Endodermal cell (in vitro differentiated cells): Measurements from ENCODE around the gene EID2B. TPM values are rescaled to one million over a fixed set of nuclear protein-coding genes. Genes with fewer than 3 reads are reported as not detected.

ENCODE experiments used
- DNase-seq: peaks from one replicate; pipeline ENCODE4 v3.0.0-alpha.2; 2017
- H3K27ac ChIP-seq: 2 replicates; pipeline ENCODE4 v1.5.1; 2013; ENCODE audit warnings: mild to moderate bottlenecking, low read depth, low read length, moderate library complexity
- H3K27me3 ChIP-seq: 2 replicates; pipeline ENCODE4 v1.6.1; 2013; ENCODE audit warnings: mild to moderate bottlenecking, low read length, moderate library complexity; ENCODE audit not compliant: insufficient read depth, control insufficient read depth, poor library complexity, severe bottlenecking
- H3K36me3 ChIP-seq: 2 replicates; pipeline ENCODE4 v1.7.0; 2013; ENCODE audit warnings: mild to moderate bottlenecking, low read length, moderate library complexity; ENCODE audit not compliant: control insufficient read depth, insufficient read depth
- H3K4me1 ChIP-seq: one replicate; pipeline ENCODE4 v1.7.0; 2013; ENCODE audit warnings: low read length; ENCODE audit not compliant: control insufficient read depth, insufficient read depth
- H3K4me3 ChIP-seq: 2 replicates; pipeline ENCODE4 v1.5.1; 2013; ENCODE audit warnings: mild to moderate bottlenecking, low read length, moderate library complexity
- H3K9ac ChIP-seq: 2 replicates; pipeline ENCODE4 v1.6.1; 2013; ENCODE audit warnings: mild to moderate bottlenecking, low read length, moderate library complexity; ENCODE audit not compliant: poor library complexity, severe bottlenecking; ENCODE audit errors: extremely low read depth
- H3K9me3 ChIP-seq: 2 replicates; pipeline ENCODE4 v1.6.1; 2013; ENCODE audit warnings: mild to moderate bottlenecking, low read length, moderate library complexity; ENCODE audit not compliant: control insufficient read depth
- H3K27ac Mint-ChIP-seq: 2 replicates; pipeline ENCODE4 v1.8.0; 2020; ENCODE audit warnings: mixed read lengths
- H3K27me3 Mint-ChIP-seq: 2 replicates; pipeline ENCODE4 v1.8.0; 2021; ENCODE audit warnings: mild to moderate bottlenecking, mixed read lengths; ENCODE audit not compliant: insufficient read depth
- H3K36me3 Mint-ChIP-seq: 2 replicates; pipeline ENCODE4 v1.8.0; 2020; ENCODE audit warnings: low read depth, mixed read lengths
- H3K4me1 Mint-ChIP-seq: 2 replicates; pipeline ENCODE4 v1.8.0; 2020; ENCODE audit warnings: mixed read lengths
- H3K4me3 Mint-ChIP-seq: 2 replicates; pipeline ENCODE4 v1.8.0; 2020; ENCODE audit warnings: mild to moderate bottlenecking, moderate library complexity, mixed read lengths
- H3K9me3 Mint-ChIP-seq: 2 replicates; pipeline ENCODE4 v1.8.0; 2020; ENCODE audit warnings: mild to moderate bottlenecking, mixed read lengths
- WGBS, 2 experiments: methylation state at CpG; one replicate each; pipeline versions ENCODE4 v1.1.5 to v1.1.7; 2013; ENCODE audit warnings: missing lambda C conversion rate in 2 of 2, mixed read lengths in 1 of 2; ENCODE audit not compliant: insufficient coverage in 1 of 2, insufficient read length in 1 of 2; 5-methylcytosine and 5-hydroxymethylcytosine counted together
- total RNA-seq, 2 donors: library from RNA; stranded (reverse); fragmentation: NEBNext Ultra II Directional in 1 of 2; extraction: Animal tissue kit (Norgen Biotek cat#: 25700) in 1 of 2; gene quantifications; 2 replicates in 1 of 2; 3 replicates in 1 of 2; pipeline ENCODE4 v1.2.1, GENCODE V29; 2021
- TF ChIP-seq, protein P1 (sequence below): fragments of 200-600 bp; sonication (generic); conservative IDR thresholded peaks from 2 replicates; pipeline ENCODE4 v1.5.0; 2021; ENCODE audit warnings: antibody characterized with exemption, mild to moderate bottlenecking

The EID2B gene
- total RNA-seq, 2 donors from 2014 or later: 1.2 to 3.8 TPM

DNA sequence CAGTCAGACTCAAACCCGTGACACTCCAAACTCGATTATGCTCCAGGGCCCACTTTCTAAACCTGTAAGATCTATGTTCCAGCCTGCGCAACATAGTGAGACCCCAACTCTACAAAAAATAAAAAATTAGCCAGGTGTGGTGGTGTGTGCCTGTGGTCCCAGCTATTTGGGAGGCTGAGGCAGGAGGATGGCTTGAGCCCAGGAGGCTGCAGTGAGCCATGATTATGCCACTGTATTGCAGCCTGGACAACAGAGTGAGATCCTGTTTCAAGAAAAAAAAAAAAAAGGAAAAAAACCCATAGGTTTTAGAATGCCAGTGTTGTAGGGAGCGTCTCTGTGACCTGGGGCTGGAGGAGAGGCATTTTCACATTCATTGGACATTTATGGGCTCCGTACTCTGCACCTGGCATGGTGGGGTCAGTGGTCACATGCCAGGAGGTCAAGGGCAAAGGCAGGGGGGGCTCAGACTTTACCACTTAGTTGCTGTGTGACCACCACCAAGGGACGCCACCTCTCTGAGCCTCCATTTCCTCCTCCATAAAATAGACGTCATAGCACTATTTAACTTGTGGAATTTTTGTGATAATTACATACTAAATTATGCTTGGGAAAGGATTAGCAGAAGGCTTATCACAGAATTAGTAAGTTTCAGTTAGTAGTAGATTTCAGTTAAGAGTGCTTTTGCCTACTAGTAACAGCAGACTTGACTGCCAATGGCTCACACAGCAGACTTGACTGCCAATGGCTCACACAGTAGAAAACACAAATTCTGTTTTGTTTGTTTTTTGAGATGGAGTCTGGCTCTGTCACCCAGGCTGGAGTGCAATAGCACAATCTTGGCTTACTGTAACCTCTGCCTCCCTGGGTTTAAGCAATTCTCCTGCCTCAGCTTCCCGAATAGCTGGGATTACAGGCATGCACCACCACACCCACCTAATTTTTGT lies 11.8 kb downstream of the EID2B start:
- H3K27ac ChIP-seq: no peak overlapping the region
- Mint-ChIP-seq H3K36me3 (peaks cover 30% of the 10 kb centered on the region), H3K4me3 (no peak overlapping the region), H3K27me3 (peaks cover 3% of the 10 kb centered on the region), H3K4me1 (peaks cover 16% of the 10 kb centered on the region), H3K9me3 (no peaks in the 10 kb centered on the region), H3K27ac (no peak overlapping the region)
- no peak for DNase-seq
- H3K9ac ChIP-seq: no peak overlapping the region
- TF ChIP-seq, protein P1, sequence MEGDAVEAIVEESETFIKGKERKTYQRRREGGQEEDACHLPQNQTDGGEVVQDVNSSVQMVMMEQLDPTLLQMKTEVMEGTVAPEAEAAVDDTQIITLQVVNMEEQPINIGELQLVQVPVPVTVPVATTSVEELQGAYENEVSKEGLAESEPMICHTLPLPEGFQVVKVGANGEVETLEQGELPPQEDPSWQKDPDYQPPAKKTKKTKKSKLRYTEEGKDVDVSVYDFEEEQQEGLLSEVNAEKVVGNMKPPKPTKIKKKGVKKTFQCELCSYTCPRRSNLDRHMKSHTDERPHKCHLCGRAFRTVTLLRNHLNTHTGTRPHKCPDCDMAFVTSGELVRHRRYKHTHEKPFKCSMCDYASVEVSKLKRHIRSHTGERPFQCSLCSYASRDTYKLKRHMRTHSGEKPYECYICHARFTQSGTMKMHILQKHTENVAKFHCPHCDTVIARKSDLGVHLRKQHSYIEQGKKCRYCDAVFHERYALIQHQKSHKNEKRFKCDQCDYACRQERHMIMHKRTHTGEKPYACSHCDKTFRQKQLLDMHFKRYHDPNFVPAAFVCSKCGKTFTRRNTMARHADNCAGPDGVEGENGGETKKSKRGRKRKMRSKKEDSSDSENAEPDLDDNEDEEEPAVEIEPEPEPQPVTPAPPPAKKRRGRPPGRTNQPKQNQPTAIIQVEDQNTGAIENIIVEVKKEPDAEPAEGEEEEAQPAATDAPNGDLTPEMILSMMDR: no peak
- WGBS, 2 experiments: 96 to 100% methylated on average over 2 to 7 of the region's 8 CpGs
- no peak overlapping the region for H3K4me3 ChIP-seq
- H3K9me3 ChIP-seq: no peaks in the 10 kb centered on the region
- no peaks in the 10 kb centered on the region for H3K4me1 ChIP-seq
- H3K36me3 ChIP-seq: peaks cover 3% of the 10 kb centered on the region
- H3K27me3 ChIP-seq: peaks cover 5% of the 10 kb centered on the region

DNA sequence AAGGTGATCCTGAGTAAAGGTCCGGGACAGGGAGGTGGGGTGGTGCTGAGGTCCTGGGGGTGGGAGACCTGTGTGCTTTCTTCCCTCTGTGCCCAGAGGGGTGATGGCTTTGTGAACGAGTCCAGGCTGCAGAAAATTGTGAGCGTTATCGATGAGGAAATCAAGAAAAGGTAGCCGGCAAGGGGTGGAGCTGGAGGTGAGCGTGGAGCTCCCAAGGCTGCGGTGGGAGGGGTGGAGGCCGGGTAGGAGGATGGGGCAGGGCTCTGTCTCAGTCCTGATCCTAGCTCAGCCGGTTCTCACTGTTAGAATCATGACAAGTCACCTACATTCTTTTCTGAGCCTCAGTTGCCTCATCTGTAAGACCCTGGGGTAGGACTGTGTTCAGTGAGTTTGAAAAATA lies 13.7 kb downstream of the EID2B start:
- peaks cover 23% of the 10 kb centered on the region for H3K27me3 ChIP-seq
- peak overlapping the region; percentile 64 for H3K27ac Mint-ChIP-seq
- WGBS, 2 experiments: 74% methylated on average over 6 to 9 of the region's 9 CpGs
- peak overlapping the region; percentile 41 for H3K4me3 Mint-ChIP-seq
- peaks cover 21% of the 10 kb centered on the region for H3K36me3 Mint-ChIP-seq
- no peak overlapping the region for H3K9ac ChIP-seq
- peaks cover 19% of the 10 kb centered on the region for H3K4me1 Mint-ChIP-seq
- H3K4me1 ChIP-seq: no peaks in the 10 kb centered on the region
- H3K9me3 Mint-ChIP-seq: no peaks in the 10 kb centered on the region
- H3K4me3 ChIP-seq: no peak overlapping the region
- H3K27ac ChIP-seq: no peak overlapping the region
- TF ChIP-seq, protein P1: no peak
- peak; percentile 75 for DNase-seq
- H3K27me3 Mint-ChIP-seq: peaks cover 12% of the 10 kb centered on the region
- H3K36me3 ChIP-seq: peaks cover 3% of the 10 kb centered on the region
- H3K9me3 ChIP-seq: no peaks in the 10 kb centered on the region

DNA sequence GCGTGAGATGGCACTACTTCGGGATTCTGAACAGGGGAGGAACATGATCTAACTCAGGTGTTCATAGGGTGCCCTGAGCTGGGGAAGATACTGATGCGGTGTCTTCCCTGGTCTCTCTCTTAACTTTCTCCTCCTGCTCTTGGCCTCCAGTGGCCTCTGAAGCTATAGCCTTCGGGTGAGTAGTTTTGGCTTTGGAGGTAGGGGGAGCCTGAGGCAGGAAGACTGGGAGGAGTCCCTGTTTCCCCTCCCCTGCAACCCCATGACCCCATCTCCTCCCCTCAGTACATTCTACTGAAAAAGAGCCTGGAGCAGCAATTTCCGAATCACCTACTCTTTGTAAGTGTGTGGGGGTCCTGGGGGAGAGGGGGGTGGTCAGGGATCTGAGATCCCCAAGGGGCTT lies 14.2 kb downstream of the EID2B start:
- peak overlapping the region; percentile 41 for H3K4me3 Mint-ChIP-seq
- peaks cover 17% of the 10 kb centered on the region for H3K27me3 Mint-ChIP-seq
- Histone ChIP-seq H3K4me3 (no peak overlapping the region), H3K27me3 (peaks cover 28% of the 10 kb centered on the region), H3K36me3 (peaks cover 3% of the 10 kb centered on the region), H3K27ac (no peak overlapping the region), H3K9me3 (no peaks in the 10 kb centered on the region), H3K9ac (no peak overlapping the region), H3K4me1 (no peaks in the 10 kb centered on the region)
- H3K27ac Mint-ChIP-seq: peak overlapping the region; percentile 64
- TF ChIP-seq, protein P1: no peak
- H3K9me3 Mint-ChIP-seq: no peaks in the 10 kb centered on the region
- peak; percentile 77 for DNase-seq
- 91% methylated on average over 4 of the region's 5 CpGs; no CpG with 5 or more reads in 1 of the 2 experiments for WGBS, 2 experiments
- peaks cover 19% of the 10 kb centered on the region for H3K4me1 Mint-ChIP-seq
- H3K36me3 Mint-ChIP-seq: peaks cover 21% of the 10 kb centered on the region
